ENCODE measurements around the gene SH3RF3. TPM values are rescaled to one million over a fixed set of nuclear protein-coding genes. Genes with fewer than 3 reads are reported as not detected.

SH3RF3 gene
- total and polyA plus RNA-seq, 4 donors: 2.9 to 9.7 (median 8.6) TPM

- peaks cover under 1 to 23% (median 18%) of the 10 kb centered on the region in 5 donors for H3K4me1 ChIP-seq (ENCODE audit: control insufficient read depth in 5 of 5, insufficient read depth in 5 of 5, low read length in 5 of 5)
- DNase-seq (peak in 1 of 3 donors; percentile 54), ATAC-seq (ENCODE audit: insufficient read depth, low FRiP score) (no peak)
- H3K9me3 ChIP-seq (ENCODE audit: control insufficient read depth in 4 of 4, insufficient read depth in 3 of 4, low read length in 3 of 4): peaks cover 0 to 1% (median 0%) of the 10 kb centered on the region in 4 donors
- H3K4me3 ChIP-seq: no peak overlapping the region
- TF ChIP-seq CTCF (IDR thresholded peaks at IDR 0.05; ENCODE audit: control extremely low read depth, extremely low read depth): no peak
- no peak overlapping the region for H3K27ac ChIP-seq (ENCODE audit: low read depth in 1 of 2, low read length in 1 of 2)
- no peaks in the 10 kb centered on the region for H3K36me3 ChIP-seq (ENCODE audit: control insufficient read depth in 4 of 4, insufficient read depth in 4 of 4, low read length in 4 of 4)
- H3K9ac ChIP-seq (ENCODE audit: insufficient read depth in 1 of 2, low read length in 2 of 2): no peak overlapping the region
- H3K27me3 ChIP-seq (ENCODE audit: control insufficient read depth in 3 of 3, insufficient read depth in 3 of 3, low read length in 2 of 3): no peaks in the 10 kb centered on the region
Observed at GRCh38 chr2:109177635-109178034, 48.6 kb downstream of the SH3RF3 start.

- Histone ChIP-seq H3K4me1 (ENCODE audit: control insufficient read depth in 5 of 5, insufficient read depth in 5 of 5, low read length in 5 of 5) (peaks cover 0 to 20% (median 8%) of the 10 kb centered on the region in 5 donors), H3K4me3 (no peak overlapping the region), H3K36me3 (ENCODE audit: control insufficient read depth in 4 of 4, insufficient read depth in 4 of 4, low read length in 4 of 4) (no peaks in the 10 kb centered on the region), H3K27ac (ENCODE audit: low read depth in 1 of 2, low read length in 1 of 2) (no peak overlapping the region), H3K9me3 (ENCODE audit: control insufficient read depth in 4 of 4, insufficient read depth in 3 of 4, low read length in 3 of 4) (peaks cover 0 to 1% (median 0%) of the 10 kb centered on the region in 4 donors), H3K9ac (ENCODE audit: insufficient read depth in 1 of 2, low read length in 2 of 2) (no peak overlapping the region), H3K27me3 (ENCODE audit: control insufficient read depth in 3 of 3, insufficient read depth in 3 of 3, low read length in 2 of 3) (no peaks in the 10 kb centered on the region)
- DNase-seq (no peak), ATAC-seq (ENCODE audit: insufficient read depth, low FRiP score) (no peak)
- no peak for TF ChIP-seq CTCF (IDR thresholded peaks at IDR 0.05; ENCODE audit: control extremely low read depth, extremely low read depth)
- 70 to 74% methylated on average over 3 of the region's 3 CpGs for WGBS, 2 donors
Observed at GRCh38 chr2:109178968-109179367, 50.0 kb downstream of the SH3RF3 start.

GRCh38 chr2:109180786-109181185, 51.8 kb downstream of the SH3RF3 start:
- Histone ChIP-seq H3K4me1 (ENCODE audit: control insufficient read depth in 5 of 5, insufficient read depth in 5 of 5, low read length in 5 of 5) (peaks cover 0 to 18% (median 11%) of the 10 kb centered on the region in 5 donors), H3K27me3 (ENCODE audit: control insufficient read depth in 3 of 3, insufficient read depth in 3 of 3, low read length in 2 of 3) (no peaks in the 10 kb centered on the region), H3K9me3 (ENCODE audit: control insufficient read depth in 4 of 4, insufficient read depth in 3 of 4, low read length in 3 of 4) (no peaks in the 10 kb centered on the region), H3K4me3 (no peak overlapping the region), H3K27ac (ENCODE audit: low read depth in 1 of 2, low read length in 1 of 2) (no peak overlapping the region), H3K9ac (ENCODE audit: insufficient read depth in 1 of 2, low read length in 2 of 2) (no peak overlapping the region), H3K36me3 (ENCODE audit: control insufficient read depth in 4 of 4, insufficient read depth in 4 of 4, low read length in 4 of 4) (no peaks in the 10 kb centered on the region)
- TF ChIP-seq CTCF (IDR thresholded peaks at IDR 0.05; ENCODE audit: control extremely low read depth, extremely low read depth): no peak
- 93 to 99% methylated on average over 3 of the region's 3 CpGs for WGBS, 2 donors
- DNase-seq: no peak
- no peak for ATAC-seq (ENCODE audit: insufficient read depth, low FRiP score)

- no peak for DNase-seq
- 96 to 98% methylated on average over 2 of the region's 2 CpGs for whole genome bisulfite sequencing, 2 donors
- Histone ChIP-seq H3K36me3 (ENCODE audit: control insufficient read depth in 4 of 4, insufficient read depth in 4 of 4, low read length in 4 of 4) (no peaks in the 10 kb centered on the region), H3K4me1 (ENCODE audit: control insufficient read depth in 5 of 5, insufficient read depth in 5 of 5, low read length in 5 of 5) (peaks cover 0 to 14% (median 11%) of the 10 kb centered on the region in 5 donors), H3K27ac (ENCODE audit: low read depth in 1 of 2, low read length in 1 of 2) (no peak overlapping the region), H3K4me3 (no peak overlapping the region), H3K9ac (ENCODE audit: insufficient read depth in 1 of 2, low read length in 2 of 2) (no peak overlapping the region), H3K9me3 (ENCODE audit: control insufficient read depth in 4 of 4, insufficient read depth in 3 of 4, low read length in 3 of 4) (no peaks in the 10 kb centered on the region), H3K27me3 (ENCODE audit: control insufficient read depth in 3 of 3, insufficient read depth in 3 of 3, low read length in 2 of 3) (no peaks in the 10 kb centered on the region)
- no peak for TF ChIP-seq CTCF (IDR thresholded peaks at IDR 0.05; ENCODE audit: control extremely low read depth, extremely low read depth)
- no peak for ATAC-seq (ENCODE audit: insufficient read depth, low FRiP score)
Observed at GRCh38 chr2:109182426-109182825, 53.4 kb downstream of the SH3RF3 start.

All from lung (tissue), 12 donors.